GM23338 (cell line): ENCODE measurements around the gene TSTD2. TPM values are rescaled to one million over a fixed set of nuclear protein-coding genes. Genes with fewer than 3 reads are reported as not detected.

Source experiments
- ATAC-seq: fragments of 200-7000 bp; cut with Tn5 transposase; 3 replicates; pipeline ENCODE4 v1.9.1; 2020
- DNase-seq: peaks from one replicate; pipeline ENCODE4 v3.0.0-alpha.2; 2015; ENCODE audit warnings: low spot score
- H2AFZ ChIP-seq: fragments of 200-600 bp; sonication (generic); 2 replicates; pipeline ENCODE4 v1.8.0; 2016; ENCODE audit warnings: antibody characterized with exemption, mild to moderate bottlenecking, moderate library complexity
- H3F3A ChIP-seq: fragments of 200-600 bp; sonication (generic); replicated peaks from 2 replicates; pipeline ENCODE4 v1.8.0; 2017; ENCODE audit warnings: antibody characterized with exemption, mixed run types, low read depth
- H3K27ac ChIP-seq: fragments of 200-600 bp; sonication (generic); 2 replicates; pipeline ENCODE4 v1.6.1; 2016; ENCODE audit warnings: low read depth
- H3K27me3 ChIP-seq: fragments of 200-600 bp; sonication (generic); 2 replicates; pipeline ENCODE4 v1.8.0; 2016; ENCODE audit warnings: mild to moderate bottlenecking, mixed run types, moderate library complexity; ENCODE audit not compliant: insufficient read depth
- H3K36me3 ChIP-seq: fragments of 200-600 bp; sonication (generic); 2 replicates; pipeline ENCODE4 v1.8.0; 2016; ENCODE audit warnings: mild to moderate bottlenecking; ENCODE audit not compliant: insufficient read depth
- H3K4me1 ChIP-seq: fragments of 200-600 bp; sonication (generic); 2 replicates; pipeline ENCODE4 v1.8.0; 2016; ENCODE audit warnings: mild to moderate bottlenecking, moderate library complexity; ENCODE audit not compliant: insufficient read depth
- H3K4me2 ChIP-seq: fragments of 200-600 bp; sonication (generic); 2 replicates; pipeline ENCODE4 v1.7.1; 2017; ENCODE audit warnings: mixed run types
- H3K4me3 ChIP-seq: fragments of 200-600 bp; sonication (generic); 2 replicates; pipeline ENCODE4 v1.6.1; 2016; ENCODE audit warnings: mixed run types
- H3K79me2 ChIP-seq: fragments of 200-600 bp; sonication (generic); replicated peaks from 2 replicates; pipeline ENCODE4 v1.8.0; 2017; ENCODE audit warnings: mild to moderate bottlenecking; ENCODE audit not compliant: insufficient read depth
- H3K9me2 ChIP-seq: fragments of 200-600 bp; sonication (generic); 2 replicates; pipeline ENCODE4 v1.8.0; 2017; ENCODE audit not compliant: insufficient read depth
- H4K20me1 ChIP-seq: fragments of 200-600 bp; sonication (generic); replicated peaks from 2 replicates; pipeline ENCODE4 v1.8.0; 2017; ENCODE audit warnings: mild to moderate bottlenecking; ENCODE audit not compliant: insufficient read depth
- H3K27ac Mint-ChIP-seq: 2 replicates; pipeline ENCODE4 v1.8.0; 2020; ENCODE audit warnings: inconsistent platforms, mild to moderate bottlenecking, moderate library complexity, mixed read lengths
- H3K27me3 Mint-ChIP-seq: 3 replicates; pipeline ENCODE4 v1.8.0; 2022; ENCODE audit warnings: low read depth, mild to moderate bottlenecking, moderate library complexity, mixed read lengths, inconsistent platforms; ENCODE audit not compliant: insufficient read depth, poor library complexity
- H3K36me3 Mint-ChIP-seq: 3 replicates; pipeline ENCODE4 v1.8.0; 2021; ENCODE audit warnings: low read depth, mild to moderate bottlenecking, inconsistent platforms, moderate library complexity, mixed read lengths
- H3K4me1 Mint-ChIP-seq: 3 replicates; pipeline ENCODE4 v1.8.0; 2020; ENCODE audit warnings: mild to moderate bottlenecking, inconsistent platforms, mixed read lengths
- H3K4me3 Mint-ChIP-seq: 3 replicates; pipeline ENCODE4 v1.8.0; 2021; ENCODE audit warnings: moderate library complexity, mild to moderate bottlenecking, inconsistent platforms, mixed read lengths
- H3K9me3 Mint-ChIP-seq: 3 replicates; pipeline ENCODE4 v1.8.0; 2020; ENCODE audit warnings: moderate library complexity, mild to moderate bottlenecking, inconsistent platforms, mixed read lengths
- CREB1 ChIP-seq: fragments of 250-450 bp; sonication (Bioruptor Pico); IDR thresholded peaks from 2 replicates; pipeline ENCODE4 v1.5.0; 2020; ENCODE audit warnings: low read depth, mild to moderate bottlenecking, moderate library complexity
- CTCF ChIP-seq, 2 experiments: fragments of 200-600 bp in 1 of 2; sonication (generic) in 1 of 2; conservative IDR thresholded peaks; 2 replicates each; pipeline versions ENCODE4 v1.5.1 to v1.6.1; 2016 to 2017; ENCODE audit warnings: antibody characterized with exemption in 2 of 2, low read depth in 2 of 2, mild to moderate bottlenecking in 2 of 2, moderate library complexity in 1 of 2
- EZH2 ChIP-seq: fragments of 200-600 bp; sonication (generic); IDR thresholded peaks from one replicate; pipeline ENCODE4 v1.8.0; 2017; ENCODE audit warnings: antibody characterized with exemption, mild to moderate bottlenecking, low read depth; ENCODE audit not compliant: unreplicated experiment
- EZH2phosphoT487 ChIP-seq: fragments of 200-600 bp; sonication (generic); IDR thresholded peaks from one replicate; pipeline ENCODE4 v1.8.1; 2018; ENCODE audit warnings: antibody characterized with exemption; ENCODE audit not compliant: unreplicated experiment
- JUNB ChIP-seq: IDR thresholded peaks from one replicate; pipeline ENCODE4 v1.6.1; 2016; ENCODE audit warnings: antibody characterized with exemption; ENCODE audit not compliant: unreplicated experiment
- NANOG ChIP-seq: IDR thresholded peaks from 2 replicates; pipeline ENCODE4 v1.6.1; 2016; ENCODE audit warnings: antibody characterized with exemption, borderline replicate concordance
- POLR2AphosphoS5 ChIP-seq: IDR thresholded peaks from 2 replicates; pipeline ENCODE4 v1.6.1; 2016; ENCODE audit warnings: antibody characterized with exemption, low read depth
- REST ChIP-seq: IDR thresholded peaks from one replicate; pipeline ENCODE4 v1.6.1; 2018; ENCODE audit warnings: antibody characterized with exemption; ENCODE audit not compliant: unreplicated experiment
- STAT1 ChIP-seq: IDR thresholded peaks from one replicate; pipeline ENCODE4 v1.6.1; 2016; ENCODE audit warnings: antibody characterized with exemption; ENCODE audit not compliant: unreplicated experiment
- ZNF114 ChIP-seq: fragments of 250-450 bp; sonication (Bioruptor Pico); IDR thresholded peaks from 2 replicates; pipeline ENCODE4 v1.5.0; 2020; ENCODE audit warnings: mild to moderate bottlenecking, moderate library complexity
- ZNF331 ChIP-seq: fragments of 250-450 bp; sonication (Bioruptor Pico); IDR thresholded peaks from 2 replicates; pipeline ENCODE4 v1.5.0; 2020; ENCODE audit warnings: low read depth, mild to moderate bottlenecking, moderate library complexity
- polyA plus RNA-seq: library from polyadenylated mRNA; unstranded; fragments of >200 nt; fragmentation: Nextera tagmentation; extraction: Ambion mirVana; gene quantifications from 2 replicates; pipeline ENCODE4 v1.2.1, GENCODE V29; 2016
- total RNA-seq: library from RNA; depleted of rRNA; stranded (reverse); fragments of >200 nt; shearing (Covaris generic); gene quantifications from 2 replicates; pipeline ENCODE4 v1.2.3, GENCODE V29; 2014
- TF ChIP-seq, protein P1 (sequence below): IDR thresholded peaks from 2 replicates; pipeline ENCODE4 v1.6.1; 2016; ENCODE audit warnings: antibody characterized with exemption
- TF ChIP-seq, protein P2 (sequence below): fragments of 250-450 bp; sonication (Bioruptor Pico); IDR thresholded peaks from 2 replicates; pipeline ENCODE4 v1.5.0; 2020; ENCODE audit warnings: mild to moderate bottlenecking, moderate library complexity

TSTD2 gene
- total and polyA plus RNA-seq, 2 experiments from 2014 or later: 8.5 to 21.8 TPM

- Mint-ChIP-seq H3K27me3 (peaks cover 2% of the 10 kb centered on the region), H3K36me3 (peaks cover 77% of the 10 kb centered on the region), H3K4me1 (no peaks in the 10 kb centered on the region), H3K27ac (no peak overlapping the region), H3K9me3 (no peaks in the 10 kb centered on the region), H3K4me3 (no peak overlapping the region)
- no peaks in the 10 kb centered on the region for H3K9me2 ChIP-seq
- TF ChIP-seq ZNF331 (no peak), EZH2phosphoT487 (no peak), POLR2AphosphoS5 (no peak), STAT1 (no peak), ZNF114 (CRISPR knock-in tag) (no peak), REST (no peak), JUNB (no peak), CREB1 (no peak), EZH2 (no peak), NANOG (no peak), CTCF (conservative IDR thresholded peaks at IDR 0.05; ENCODE audit: low read depth in 2 of 2) (no peak)
- TF ChIP-seq, protein P1, sequence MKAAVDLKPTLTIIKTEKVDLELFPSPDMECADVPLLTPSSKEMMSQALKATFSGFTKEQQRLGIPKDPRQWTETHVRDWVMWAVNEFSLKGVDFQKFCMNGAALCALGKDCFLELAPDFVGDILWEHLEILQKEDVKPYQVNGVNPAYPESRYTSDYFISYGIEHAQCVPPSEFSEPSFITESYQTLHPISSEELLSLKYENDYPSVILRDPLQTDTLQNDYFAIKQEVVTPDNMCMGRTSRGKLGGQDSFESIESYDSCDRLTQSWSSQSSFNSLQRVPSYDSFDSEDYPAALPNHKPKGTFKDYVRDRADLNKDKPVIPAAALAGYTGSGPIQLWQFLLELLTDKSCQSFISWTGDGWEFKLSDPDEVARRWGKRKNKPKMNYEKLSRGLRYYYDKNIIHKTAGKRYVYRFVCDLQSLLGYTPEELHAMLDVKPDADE: no peak
- TF ChIP-seq, protein P2, sequence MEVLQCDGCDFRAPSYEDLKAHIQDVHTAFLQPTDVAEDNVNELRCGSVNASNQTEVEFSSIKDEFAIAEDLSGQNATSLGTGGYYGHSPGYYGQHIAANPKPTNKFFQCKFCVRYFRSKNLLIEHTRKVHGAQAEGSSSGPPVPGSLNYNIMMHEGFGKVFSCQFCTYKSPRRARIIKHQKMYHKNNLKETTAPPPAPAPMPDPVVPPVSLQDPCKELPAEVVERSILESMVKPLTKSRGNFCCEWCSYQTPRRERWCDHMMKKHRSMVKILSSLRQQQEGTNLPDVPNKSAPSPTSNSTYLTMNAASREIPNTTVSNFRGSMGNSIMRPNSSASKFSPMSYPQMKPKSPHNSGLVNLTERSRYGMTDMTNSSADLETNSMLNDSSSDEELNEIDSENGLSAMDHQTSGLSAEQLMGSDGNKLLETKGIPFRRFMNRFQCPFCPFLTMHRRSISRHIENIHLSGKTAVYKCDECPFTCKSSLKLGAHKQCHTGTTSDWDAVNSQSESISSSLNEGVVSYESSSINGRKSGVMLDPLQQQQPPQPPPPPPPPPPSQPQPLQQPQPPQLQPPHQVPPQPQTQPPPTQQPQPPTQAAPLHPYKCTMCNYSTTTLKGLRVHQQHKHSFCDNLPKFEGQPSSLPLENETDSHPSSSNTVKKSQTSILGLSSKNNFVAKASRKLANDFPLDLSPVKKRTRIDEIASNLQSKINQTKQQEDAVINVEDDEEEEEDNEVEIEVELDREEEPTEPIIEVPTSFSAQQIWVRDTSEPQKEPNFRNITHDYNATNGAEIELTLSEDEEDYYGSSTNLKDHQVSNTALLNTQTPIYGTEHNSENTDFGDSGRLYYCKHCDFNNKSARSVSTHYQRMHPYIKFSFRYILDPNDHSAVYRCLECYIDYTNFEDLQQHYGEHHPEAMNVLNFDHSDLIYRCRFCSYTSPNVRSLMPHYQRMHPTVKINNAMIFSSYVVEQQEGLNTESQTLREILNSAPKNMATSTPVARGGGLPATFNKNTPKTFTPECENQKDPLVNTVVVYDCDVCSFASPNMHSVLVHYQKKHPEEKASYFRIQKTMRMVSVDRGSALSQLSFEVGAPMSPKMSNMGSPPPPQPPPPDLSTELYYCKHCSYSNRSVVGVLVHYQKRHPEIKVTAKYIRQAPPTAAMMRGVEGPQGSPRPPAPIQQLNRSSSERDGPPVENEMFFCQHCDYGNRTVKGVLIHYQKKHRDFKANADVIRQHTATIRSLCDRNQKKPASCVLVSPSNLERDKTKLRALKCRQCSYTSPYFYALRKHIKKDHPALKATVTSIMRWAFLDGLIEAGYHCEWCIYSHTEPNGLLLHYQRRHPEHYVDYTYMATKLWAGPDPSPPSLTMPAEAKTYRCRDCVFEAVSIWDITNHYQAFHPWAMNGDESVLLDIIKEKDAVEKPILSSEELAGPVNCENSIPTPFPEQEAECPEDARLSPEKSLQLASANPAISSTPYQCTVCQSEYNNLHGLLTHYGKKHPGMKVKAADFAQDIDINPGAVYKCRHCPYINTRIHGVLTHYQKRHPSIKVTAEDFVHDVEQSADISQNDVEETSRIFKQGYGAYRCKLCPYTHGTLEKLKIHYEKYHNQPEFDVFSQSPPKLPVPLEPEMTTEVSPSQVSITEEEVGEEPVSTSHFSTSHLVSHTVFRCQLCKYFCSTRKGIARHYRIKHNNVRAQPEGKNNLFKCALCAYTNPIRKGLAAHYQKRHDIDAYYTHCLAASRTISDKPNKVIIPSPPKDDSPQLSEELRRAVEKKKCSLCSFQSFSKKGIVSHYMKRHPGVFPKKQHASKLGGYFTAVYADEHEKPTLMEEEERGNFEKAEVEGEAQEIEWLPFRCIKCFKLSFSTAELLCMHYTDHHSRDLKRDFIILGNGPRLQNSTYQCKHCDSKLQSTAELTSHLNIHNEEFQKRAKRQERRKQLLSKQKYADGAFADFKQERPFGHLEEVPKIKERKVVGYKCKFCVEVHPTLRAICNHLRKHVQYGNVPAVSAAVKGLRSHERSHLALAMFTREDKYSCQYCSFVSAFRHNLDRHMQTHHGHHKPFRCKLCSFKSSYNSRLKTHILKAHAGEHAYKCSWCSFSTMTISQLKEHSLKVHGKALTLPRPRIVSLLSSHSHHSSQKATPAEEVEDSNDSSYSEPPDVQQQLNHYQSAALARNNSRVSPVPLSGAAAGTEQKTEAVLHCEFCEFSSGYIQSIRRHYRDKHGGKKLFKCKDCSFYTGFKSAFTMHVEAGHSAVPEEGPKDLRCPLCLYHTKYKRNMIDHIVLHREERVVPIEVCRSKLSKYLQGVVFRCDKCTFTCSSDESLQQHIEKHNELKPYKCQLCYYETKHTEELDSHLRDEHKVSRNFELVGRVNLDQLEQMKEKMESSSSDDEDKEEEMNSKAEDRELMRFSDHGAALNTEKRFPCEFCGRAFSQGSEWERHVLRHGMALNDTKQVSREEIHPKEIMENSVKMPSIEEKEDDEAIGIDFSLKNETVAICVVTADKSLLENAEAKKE (CRISPR knock-in tag): no peak
- no peaks in the 10 kb centered on the region for H3K27me3 ChIP-seq
- H3F3A ChIP-seq: no peaks in the 10 kb centered on the region
- no peak overlapping the region for H2AFZ ChIP-seq
- peaks cover 65% of the 10 kb centered on the region for H3K36me3 ChIP-seq
- no peaks in the 10 kb centered on the region for H3K4me1 ChIP-seq
- H3K4me2 ChIP-seq: no peak overlapping the region
- no peak overlapping the region for H3K27ac ChIP-seq
- peaks cover 3% of the 10 kb centered on the region; the same call in 1 of the 2 replicates for H4K20me1 ChIP-seq
- ATAC-seq: no peak
- H3K4me3 ChIP-seq: no peak overlapping the region
- DNase-seq: no peak
- H3K79me2 ChIP-seq: no peaks in the 10 kb centered on the region
Observed at GRCh38 chr9:97660847-97661246, 27.7 kb upstream of the TSTD2 start.
